GM18858 (cell line): ENCODE data around the gene PACRG.

Experiments
- ATAC-seq: cut with Tn5 transposase; IDR thresholded peaks from one replicate; pipeline ENCODE4 v1.9.1; 2021; ENCODE audit not compliant: unreplicated experiment

PACRG gene

DNA sequence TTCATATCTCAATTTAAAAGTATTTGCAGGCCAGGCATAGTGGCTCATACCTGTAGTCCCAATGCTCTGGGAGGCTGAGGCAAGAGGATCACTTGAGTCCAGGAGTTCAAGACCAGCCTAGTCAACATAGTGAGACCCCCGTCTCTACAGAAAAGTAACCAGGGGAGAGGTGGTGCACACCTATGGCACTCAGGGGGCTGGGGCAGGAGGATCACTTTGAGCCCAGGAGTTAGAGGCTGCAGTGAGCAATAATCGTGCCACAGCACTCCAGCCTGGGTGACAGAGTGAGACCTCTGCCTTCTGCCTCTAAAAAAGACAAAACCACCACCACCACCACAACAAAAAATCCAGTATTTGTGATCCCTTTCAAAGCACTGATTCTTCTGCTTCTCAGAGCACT, 501.3 kb downstream of the PACRG start:
- no peak for ATAC-seq

DNA sequence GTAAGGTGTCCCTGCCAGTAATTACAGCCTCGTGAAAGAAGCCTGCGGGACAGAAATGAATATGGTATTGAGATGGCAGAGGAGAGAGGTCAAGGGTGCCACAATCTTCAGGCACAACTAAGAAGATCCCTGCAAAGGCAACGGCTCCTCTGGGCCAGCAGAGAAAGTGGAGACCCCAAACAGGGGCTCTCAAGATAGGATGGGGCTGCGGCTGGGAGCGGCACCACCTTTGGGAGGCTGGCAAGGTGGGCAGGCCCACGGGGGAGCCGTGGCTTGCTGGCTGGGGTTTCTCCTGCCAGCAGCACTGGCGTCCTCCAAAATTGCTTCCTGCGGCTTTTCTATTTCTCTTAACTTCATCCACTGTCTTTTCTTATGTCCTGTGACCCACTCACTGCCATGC, 503.1 kb downstream of the PACRG start:
- no peak for ATAC-seq

DNA sequence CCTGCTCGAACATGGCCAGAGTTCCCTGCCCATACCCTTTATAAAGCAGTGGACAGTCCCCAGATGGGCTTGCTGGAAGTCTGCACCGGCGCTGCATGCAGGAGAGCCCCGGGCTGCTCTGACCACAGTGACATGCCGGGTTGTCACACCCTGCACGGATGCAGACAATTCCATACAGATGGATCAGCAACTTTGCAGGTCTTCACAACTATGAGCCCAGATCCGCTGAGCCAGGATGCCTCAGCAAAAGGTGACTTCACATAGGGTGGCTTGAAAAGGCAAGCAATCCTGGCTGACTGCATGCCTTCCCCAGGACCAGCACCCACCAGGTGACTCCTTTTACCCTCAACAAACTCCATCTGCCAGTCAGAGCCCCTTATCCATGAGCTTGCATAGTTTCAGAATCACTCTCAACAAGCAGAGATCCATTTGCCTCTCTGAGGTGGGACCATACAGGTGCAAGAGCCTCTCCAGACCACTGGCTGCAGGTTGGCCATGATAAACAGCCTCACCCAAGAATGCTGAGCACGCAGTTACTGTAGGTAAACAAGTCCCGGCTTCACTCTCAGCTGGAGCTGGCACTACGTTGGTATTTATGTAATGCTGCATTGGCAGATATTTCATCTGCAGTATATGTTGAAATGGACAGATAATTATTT, 503.7 kb downstream of the PACRG start:
- ATAC-seq, result no peak

DNA sequence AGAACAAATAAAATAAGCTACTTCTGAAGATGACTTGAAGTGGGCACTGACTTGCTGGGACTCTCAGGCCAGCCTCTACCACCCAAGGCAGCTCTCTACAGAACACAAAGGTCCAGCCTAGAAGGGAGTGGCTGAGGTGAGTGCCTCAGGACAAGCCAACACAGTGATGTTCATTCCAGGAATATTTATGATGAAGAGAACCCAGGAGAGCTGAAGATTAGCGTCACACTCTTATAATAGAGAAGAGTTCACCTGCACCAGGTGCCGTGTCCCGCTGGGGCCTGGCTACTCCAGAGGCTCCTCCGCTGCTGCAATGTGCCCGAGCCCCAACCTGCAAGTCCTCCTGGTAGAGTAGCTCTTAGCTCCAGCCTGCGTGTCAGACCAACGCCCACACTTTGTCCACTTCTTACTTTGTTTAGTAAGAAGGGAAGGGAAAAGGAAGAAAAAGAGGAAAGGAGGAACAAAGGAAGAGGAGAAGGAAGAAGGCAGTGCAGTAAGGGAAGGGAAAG, 504.3 kb downstream of the PACRG start:
- no peak for ATAC-seq

DNA sequence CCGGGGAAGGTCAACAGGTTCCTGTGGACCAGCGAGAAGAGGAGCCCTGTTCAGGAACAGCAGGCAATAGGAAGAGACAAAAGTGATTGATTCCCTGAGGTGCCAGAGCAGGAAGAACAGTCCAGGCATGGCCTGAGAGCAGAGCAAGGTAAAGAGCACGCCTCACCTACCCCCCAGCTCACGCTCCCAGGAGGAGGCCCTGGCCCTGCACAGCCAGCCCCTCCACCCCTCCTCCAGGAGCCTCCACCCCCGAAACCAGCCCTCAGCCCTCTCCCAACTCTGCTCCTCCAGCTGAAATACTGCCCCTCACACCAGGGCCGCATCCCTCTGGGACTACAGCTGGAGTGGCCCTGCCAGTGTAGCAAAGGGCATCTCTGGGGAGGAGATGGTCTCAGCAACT, 504.9 kb downstream of the PACRG start:
- no peak for ATAC-seq

DNA sequence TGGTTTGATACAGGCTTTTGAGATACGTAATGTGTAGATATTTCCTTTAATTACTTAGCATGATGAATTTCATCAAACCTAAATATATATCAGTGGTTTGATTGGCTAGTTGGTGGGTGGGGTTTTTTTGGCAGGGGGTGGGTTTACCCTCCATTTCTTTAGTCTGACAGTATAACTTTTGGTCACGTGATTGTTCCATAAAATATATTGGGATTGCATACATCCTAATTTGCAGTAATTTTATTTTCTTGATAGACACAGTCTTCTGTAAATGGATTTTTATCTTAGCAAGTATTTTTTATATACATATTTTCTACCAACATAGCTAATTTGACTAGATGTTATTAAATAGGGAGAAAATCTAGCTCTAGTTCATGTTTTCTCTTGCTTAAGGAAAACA, 509.3 kb downstream of the PACRG start:
- ATAC-seq, result no peak

DNA sequence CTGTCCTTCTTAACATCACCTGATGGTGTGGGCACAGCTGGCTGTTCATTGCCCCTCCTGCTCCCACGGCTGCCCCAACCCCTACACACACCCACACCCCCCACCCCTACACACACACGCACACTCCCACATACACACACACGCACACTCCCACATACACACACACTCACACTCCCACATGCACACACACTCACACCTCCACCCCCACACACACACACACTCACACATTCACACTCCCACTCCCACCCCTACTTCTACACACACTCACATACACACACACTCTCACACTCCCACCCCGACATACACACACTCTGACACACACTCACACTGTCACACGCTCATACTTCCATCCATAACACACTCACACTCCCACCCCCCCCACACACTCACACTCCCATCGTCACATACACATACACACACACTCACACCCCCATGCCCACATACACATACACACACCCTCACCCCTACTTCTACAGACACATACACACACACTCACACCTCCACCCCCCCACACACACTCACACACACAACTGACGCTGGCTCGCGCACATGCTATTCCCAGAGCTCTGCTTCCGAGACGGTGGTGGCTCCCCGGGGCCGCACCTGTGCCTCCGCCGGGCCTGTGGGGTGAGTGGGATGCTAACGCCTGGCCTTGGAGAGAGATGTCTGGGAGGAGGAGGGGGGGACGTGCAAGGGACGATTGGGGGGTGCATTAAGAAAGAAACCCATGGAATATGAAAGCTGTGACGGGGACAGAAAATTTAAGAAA, 512.0 kb downstream of the PACRG start:
- ATAC-seq, result no peak

DNA sequence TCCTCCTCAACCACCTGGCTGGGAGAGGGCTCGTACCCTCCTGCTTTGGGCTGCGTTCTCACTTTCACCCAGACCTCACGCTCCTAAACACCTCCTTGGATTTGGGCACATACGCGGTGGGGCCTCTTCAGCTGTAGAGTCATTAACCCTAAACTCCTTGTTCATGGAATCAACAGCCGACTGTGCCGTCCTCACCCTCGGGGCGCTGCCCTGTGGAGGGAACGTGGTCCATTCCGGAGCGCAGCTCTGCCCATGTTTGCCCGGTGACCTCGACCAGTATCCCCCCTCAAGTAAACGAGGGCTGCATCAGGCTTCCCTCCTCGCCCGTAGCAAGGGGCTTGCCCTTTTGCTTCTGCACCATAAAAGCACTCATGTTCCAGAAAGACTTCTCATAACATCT, 512.8 kb downstream of the PACRG start:
- no peak for ATAC-seq

DNA sequence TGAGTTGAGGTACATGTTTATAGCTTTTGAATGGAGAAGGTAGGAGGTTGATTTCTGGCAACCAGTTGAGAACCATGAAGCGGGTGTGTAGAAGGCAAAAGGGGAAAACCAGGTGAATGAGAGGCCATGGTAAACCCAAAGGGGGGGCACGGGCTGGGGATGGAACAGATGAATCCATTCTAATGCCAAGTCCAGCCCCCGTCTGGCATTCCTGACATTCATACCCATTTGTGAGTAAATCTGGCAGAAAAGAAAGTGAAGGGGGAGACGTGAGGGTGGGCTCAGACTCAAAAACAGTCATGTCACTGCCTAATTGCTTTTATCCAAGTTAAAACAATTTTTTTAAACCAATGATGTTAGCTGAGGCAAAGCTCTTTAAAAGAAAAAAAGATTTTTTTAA, 513.9 kb downstream of the PACRG start:
- no peak for ATAC-seq

DNA sequence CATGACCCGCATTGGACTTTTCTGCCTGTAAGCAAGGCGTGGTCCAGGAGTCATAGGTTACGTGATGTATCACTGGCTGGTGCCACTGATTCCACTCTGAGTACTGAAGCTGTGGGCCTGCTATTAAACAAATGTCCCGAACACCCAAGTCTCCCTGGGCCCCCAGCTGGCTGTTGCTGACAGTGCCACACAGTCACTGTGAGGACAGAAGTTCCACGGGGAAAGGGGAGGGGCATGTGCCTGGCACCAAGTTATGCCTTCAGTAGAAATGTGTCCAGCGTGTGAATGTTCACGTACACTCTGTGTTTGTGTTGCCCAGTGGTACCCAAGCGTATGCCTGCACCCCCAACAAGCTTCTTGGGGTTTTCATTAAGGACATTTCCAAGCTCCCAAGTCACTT, 515.3 kb downstream of the PACRG start:
- no peak for ATAC-seq

DNA sequence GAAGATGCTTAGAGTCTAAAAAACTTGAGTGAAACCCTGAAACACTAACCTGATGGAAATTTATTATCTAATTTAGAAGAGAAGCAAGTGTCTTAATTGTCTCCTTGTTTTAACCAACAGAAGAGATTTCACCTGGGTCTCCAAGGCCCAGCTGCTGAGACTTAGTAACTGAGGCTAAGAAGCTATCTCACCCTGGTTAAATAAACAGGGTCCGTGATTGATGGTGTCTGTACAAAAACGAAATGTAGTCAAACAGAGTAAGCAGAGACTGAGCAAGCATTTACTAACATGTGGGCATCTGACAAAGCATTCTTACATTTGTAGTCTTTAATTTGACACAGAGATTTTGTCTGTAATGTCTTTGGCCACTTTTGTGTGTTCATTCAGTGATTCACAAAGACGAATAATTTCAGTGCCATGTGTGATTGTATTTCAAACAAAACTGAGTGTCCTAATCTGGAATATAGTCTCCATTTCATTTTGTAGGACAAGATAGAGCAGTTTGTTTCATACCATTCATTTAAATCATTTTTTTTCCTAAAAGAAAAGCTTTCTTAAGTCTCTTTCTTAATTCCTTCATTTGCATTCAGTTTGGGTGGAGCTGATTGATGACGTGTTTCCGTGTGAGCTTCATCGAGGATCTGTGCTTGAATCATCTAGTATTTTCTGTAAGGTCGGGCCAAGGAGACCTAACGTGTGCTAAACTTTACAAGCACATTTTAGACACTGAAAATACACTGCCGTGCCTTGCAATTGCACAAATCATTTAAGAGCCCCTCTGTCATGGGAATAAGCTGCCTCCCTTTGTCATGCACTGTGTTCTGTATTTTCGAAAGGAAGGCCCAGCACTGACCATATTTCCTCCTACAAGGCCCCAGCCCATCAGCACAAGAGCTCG, 516.2 kb downstream of the PACRG start:
- no peak for ATAC-seq

DNA sequence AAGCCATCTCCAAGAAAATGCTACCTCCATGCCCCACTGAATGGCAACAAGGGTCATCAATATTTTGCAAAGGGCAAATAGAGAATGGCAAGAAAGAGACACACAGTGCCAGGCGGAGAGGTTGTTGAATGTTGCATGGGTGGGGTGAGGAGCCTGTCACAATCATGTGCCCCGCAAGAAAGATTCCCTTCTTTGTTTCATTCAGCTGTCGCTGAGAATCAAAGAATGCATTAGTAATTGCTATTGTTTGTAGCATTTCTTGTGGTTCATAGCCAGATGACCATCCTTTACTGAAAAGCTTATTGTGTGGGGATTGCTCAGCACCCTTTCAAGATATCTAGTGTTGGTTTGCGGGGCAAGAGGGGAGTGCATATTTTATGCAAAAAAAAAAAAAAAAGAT, 520.3 kb downstream of the PACRG start:
- ATAC-seq, result no peak

DNA sequence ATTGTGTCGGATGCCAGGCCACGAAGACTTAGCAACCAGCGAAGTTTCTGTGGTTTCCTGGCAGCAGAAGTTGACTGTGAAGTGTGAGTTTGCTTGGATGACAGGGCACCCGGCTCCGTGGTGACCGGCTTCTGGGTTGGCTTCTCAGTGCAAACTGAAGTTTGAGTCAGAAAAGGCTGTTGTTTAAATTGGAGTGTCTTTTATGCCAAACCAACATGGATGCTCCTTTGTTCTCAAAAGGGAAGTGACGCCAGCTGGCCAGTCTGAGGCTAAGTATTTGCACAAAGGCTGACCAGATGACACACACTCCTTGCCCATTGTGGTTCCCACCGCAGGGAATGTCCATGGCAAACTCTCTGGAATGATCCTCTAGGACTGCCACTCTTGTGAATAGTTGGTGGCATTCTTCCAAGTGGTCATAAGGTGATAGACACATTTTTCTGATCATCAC, 521.9 kb downstream of the PACRG start:
- no peak for ATAC-seq

DNA sequence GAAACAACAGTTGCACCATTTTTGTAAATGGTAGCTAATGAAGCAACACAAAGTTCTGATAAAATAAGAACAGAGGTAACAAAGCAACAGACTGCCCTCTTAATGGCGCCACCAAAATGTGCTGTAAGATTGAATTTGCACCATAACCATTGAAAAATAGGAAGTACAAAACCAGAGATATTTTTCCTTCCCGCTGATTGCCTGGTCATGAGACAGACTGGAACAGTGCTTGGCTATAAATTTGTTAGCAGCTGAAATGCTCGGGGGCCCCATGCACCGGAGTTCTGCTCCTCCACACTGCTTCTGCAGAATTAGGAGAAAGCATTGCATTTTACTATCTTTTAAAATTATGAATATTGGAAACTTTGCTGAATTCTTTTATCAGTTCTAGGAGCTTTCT, 522.3 kb downstream of the PACRG start:
- ATAC-seq, result no peak

DNA sequence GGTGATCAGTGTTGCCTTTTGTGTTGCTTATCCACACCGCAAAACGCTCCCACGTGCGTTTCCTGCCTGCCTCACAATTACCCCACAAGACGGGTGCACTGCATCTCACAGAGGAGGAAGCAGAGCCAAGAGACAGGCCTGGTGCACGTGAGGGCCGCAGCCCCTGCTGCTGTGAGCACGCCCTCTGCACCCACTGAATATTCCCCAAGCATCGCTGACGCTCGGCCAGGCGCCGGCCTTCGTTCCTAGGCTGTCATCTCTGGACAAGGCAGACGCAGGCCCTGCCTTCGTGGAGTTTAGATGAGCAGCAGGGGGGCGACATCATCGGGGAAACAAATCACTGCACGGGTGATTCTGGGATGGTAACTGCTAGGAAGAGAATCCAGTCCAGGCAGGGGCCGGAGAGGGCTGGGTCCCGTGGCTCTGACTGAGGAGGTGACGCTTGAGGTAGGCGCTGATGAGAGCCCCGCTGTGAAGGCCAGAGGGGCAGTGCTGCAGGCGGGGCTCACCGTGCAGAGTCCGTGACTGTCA, 524.4 kb downstream of the PACRG start:
- ATAC-seq, result no peak

DNA sequence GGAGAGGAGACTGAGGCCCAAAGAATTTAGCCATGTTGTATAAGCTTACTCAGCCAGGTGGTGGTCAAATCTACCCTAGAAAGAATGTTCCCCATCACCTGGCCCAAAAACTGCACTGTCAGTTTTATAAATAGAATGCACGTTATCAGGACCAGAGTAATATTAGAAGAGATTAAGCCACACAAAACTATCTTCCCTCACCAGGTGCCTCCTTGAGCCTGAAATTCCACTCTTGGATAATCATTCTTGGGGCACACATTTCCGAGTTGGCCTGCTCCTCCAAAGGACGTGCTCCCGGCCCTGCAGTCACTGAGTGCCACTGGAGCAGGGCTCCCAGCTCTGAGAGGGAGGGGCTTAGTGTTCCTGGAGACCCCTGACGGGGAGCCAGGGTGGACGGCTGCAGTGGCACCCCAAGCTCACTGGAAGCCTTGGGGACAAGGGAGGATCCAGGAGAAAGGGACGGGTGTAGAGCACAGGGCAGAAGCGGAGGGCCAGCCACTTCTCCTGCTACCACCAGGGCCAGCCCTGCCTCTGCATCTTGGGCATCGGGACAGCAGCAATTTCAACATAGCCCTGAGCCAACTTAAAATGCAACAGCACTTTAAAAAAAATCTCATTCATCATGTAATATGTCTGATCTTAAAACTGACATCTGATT, 525.9 kb downstream of the PACRG start:
- no peak for ATAC-seq

DNA sequence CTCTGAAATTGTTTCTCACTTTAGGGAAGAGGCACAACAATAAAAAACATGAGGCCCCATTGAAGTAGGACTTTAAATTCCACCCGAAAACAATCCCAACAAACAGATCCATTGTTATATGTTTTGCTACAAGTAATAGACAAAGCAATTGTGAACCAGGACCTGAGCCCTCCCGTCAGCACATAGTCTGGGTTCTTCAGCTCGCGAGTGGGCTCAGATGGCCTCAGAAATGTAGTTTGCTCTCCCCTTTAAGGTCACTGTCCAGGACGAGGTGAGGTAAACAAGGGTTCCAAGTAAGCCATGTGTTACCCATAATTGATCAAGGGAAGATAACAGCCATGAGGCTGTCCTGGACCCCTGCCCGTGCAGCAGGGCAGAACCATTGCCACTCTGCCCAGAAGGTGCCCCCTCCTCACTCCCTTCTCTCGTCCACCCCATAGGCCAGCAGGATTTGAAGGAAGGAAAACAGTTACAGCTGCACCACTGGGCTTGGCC, 526.6 kb downstream of the PACRG start:
- ATAC-seq, result no peak

DNA sequence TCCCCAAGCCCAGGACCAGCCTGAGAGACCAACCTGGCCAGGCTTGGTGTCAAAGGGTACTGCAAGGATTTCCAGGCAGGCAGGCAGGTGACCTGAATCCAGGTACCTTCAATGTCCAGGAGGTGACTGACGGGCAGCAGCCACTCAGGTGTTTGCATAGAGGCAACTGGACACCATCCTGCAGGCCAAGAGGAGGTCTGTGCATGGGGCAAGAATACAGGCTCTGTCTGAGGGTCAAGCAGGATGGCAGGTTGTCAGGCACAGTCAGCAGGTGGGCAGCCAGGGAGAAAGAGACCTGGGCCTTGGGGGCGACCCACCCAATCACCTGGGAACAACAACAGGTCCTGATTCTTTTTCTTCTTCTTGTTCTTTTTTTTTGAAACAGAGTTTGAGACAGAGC, 527.5 kb downstream of the PACRG start:
- no peak for ATAC-seq

DNA sequence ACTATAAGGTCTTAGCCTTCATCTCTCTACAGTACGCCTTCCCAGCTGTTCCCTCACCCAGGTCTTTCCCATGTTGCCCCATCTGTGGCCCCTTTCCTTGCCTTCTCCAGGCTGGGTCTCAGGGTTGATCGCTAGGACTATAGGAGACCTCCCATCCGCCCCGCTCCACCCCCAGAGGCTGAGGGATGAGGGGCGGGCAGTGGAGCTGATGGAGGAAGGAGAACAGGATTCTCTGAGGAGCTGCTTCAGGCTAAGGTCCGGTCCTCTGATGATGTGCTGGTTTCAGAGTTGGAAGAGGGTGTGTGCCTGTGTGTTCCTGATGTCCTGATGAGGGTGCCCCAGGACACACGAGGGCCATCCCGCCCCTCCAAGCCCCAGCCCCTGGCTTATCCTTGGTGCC, 531.9 kb downstream of the PACRG start:
- ATAC-seq, result no peak

DNA sequence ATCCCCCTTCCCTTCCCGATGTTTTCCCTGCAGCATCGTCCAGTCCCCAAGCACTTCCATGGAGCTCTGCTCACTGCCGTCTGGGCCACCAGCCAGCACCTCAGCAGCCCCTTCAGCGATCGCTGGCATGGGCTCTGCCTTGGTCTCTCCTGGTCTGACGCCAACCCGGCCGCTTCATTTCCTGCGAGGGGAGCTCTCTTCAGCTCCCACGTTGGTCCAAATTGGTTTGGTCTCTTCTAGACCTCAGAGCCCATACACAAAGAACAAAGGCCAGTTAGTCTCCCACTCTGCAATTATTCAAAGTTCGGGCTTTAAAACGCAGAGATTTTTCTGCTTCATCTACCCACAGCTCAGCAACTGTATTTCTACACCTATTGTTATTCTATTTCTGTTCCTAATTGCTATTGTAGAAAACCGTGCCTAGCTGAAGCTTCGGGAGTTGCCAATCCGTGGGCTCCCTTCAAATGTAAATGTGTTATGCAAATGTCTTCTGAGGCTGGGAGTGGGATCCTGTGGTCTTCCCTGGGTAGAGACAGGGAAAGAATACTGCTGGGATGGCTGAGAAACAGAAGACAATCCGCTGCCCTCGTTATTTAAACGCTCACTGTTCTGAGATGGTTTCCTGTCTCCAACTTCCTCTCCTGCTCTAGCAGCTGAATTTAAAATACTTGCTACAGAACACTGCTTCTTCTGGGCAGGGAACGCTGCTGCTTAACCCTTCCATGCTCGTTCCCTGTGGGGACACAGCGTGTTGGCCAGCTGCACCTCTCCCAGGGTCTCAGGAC, 532.5 kb downstream of the PACRG start:
- no peak for ATAC-seq
